ENCODE results near the gene RFC3.

DNA sequence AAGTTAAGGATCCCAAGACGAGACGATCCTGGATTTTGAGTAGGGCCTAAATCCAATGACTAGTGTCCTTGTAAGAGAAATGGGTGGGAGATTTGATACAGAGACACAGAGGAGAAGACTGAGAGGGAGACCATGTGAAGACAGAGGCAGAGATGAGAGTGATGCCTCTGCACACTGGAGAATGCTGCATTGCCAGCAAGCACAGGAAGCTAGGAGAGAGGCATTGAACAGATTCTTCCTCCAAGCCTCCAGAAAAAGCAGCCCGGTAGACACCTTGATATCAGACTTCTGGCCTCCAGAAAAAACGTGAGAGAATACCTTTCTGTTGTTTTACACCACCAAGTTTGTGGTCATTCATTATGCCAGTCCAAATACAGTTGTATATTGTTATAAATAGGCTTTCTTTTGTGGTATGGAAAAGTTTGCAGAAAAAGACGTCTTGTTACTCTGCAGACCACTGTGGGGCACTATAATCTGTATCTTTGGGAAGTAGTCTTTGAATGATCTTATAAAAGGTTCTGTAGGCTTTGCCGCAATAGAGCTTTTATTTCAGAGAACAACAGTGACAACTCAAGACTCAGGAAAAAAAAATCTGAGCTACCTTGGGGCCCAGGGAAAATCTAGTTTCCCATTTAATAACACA, 17.9 kb upstream of the RFC3 start:
- TF ChIP-seq, protein P1, sequence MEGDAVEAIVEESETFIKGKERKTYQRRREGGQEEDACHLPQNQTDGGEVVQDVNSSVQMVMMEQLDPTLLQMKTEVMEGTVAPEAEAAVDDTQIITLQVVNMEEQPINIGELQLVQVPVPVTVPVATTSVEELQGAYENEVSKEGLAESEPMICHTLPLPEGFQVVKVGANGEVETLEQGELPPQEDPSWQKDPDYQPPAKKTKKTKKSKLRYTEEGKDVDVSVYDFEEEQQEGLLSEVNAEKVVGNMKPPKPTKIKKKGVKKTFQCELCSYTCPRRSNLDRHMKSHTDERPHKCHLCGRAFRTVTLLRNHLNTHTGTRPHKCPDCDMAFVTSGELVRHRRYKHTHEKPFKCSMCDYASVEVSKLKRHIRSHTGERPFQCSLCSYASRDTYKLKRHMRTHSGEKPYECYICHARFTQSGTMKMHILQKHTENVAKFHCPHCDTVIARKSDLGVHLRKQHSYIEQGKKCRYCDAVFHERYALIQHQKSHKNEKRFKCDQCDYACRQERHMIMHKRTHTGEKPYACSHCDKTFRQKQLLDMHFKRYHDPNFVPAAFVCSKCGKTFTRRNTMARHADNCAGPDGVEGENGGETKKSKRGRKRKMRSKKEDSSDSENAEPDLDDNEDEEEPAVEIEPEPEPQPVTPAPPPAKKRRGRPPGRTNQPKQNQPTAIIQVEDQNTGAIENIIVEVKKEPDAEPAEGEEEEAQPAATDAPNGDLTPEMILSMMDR (conservative IDR thresholded peaks at IDR 0.05; ENCODE audit: low read length), result peak; percentile 70
- no peak for TF ChIP-seq EZH2phosphoT487 (IDR thresholded peaks at IDR 0.05; ENCODE audit: borderline replicate concordance)

Measured in Loucy (cell line).